Fibroblast of upper back skin (primary cell): Measurements from ENCODE around the gene ITIH1.

ENCODE experiments used
- DNase-seq: peaks from one replicate; pipeline ENCODE4 v3.0.0-alpha.2; 2013

Gene ITIH1

DNA sequence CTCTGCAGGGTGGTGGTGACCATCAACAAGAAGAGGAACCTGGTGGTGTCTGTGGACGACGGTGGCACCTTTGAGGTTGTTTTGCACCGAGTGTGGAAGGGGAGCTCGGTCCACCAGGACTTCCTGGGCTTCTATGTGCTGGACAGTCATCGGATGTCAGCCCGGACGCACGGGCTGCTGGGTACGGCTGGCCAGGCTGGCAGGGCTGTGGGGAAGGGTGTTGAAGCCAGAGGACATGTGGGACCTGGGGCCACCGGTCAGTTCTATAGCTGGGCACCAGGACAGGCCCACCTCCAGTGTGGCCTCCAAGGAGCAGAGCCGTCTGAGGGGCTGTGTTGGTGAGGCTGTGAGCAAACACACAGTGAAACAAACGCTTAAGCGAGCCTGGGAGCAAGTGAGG, 13.3 kb downstream of the ITIH1 start:
- no peak for DNase-seq

DNA sequence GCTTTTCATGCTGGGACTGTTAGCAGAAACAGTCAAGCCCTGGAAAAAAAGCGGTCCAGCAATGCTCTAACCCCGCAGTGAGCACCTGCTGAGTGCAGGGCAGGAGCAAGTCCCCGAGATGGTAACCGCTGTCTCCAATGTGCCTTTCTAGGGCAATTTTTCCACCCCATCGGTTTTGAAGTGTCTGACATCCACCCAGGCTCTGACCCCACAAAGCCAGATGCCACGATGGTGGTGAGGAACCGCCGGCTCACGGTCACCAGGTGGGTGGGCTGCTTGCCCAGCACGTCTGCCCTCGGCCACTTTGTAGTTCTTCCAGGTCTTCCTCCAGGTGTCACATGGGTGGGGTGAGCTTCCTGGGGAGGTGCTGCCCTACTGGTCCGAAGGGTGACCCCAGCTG, 14.0 kb downstream of the ITIH1 start:
- DNase-seq: no peak

DNA sequence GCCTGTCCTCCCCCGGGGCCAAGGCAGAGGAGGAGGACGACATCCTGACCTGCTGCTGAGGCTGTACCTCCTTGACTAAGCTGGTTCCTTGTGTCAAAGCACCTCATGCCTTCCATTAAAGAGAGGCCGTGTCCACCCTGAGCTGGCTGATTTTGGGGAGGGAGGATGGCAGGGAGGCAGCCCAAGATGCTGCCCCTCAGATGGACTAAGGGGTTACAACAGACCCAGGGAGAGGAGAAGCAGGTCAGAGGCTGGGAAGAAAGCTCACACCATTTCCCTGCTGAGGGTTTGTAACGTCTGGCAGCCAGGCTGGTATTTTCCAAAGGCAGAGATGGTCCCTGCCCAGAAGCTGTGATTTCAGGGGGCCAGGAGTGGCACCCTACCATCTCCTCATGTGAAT, 14.5 kb downstream of the ITIH1 start:
- DNase-seq: no peak

DNA sequence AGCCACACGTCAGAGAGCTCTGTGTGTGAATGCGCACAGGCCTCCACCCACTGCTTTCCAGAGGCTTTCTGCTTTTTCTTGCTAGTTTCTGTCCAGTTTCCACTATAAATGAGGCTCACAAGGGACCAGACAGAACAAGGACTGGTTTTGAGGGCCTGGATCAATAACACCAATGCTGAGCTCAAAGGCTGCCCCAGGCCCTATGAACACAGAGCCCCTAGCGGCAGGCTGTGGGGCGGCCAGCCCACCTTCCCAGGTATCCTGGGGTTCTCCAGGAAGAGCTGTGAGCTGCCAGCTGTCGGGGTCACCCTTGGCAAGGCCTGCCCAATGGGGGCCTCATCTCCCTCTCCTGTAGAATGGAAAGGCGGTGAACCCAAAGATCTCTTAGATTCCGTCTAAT, 15.0 kb downstream of the ITIH1 start:
- DNase-seq: no peak

DNA sequence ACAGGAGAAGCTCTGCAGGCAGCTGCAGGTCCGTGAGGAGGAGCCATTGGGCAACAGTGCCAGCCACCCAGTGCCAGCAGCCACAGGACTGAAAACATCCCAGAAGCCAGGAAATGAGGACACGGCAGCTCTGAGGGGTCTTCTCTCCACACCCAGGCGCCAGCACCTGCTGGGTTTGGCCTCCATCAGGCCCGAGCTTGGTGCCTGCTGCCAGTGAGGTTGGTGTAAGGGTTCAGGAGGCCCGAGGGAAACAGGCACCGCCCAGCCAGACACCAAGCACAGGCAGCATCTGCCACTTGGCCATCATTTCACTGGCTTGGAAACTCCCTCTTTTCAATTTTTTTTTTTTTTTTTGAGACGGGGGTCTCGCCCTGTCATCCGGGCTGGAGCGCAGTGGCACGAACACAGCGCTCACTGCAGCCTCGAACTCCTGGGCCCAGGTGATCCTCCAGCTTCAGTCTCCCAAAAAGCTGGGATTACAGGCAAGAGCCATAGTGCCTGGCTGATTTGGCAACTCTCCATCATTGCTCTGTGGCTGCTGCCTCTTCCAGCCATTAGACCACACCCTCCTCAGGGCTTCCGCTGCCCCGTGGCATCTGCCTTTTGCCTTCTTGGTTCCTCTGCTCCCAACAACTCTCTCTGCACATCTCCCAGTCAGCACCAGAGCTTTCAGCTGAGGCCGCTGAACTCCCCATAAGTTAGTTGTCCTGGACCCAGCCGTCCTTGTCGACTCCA, 15.7 kb downstream of the ITIH1 start:
- no peak for DNase-seq

DNA sequence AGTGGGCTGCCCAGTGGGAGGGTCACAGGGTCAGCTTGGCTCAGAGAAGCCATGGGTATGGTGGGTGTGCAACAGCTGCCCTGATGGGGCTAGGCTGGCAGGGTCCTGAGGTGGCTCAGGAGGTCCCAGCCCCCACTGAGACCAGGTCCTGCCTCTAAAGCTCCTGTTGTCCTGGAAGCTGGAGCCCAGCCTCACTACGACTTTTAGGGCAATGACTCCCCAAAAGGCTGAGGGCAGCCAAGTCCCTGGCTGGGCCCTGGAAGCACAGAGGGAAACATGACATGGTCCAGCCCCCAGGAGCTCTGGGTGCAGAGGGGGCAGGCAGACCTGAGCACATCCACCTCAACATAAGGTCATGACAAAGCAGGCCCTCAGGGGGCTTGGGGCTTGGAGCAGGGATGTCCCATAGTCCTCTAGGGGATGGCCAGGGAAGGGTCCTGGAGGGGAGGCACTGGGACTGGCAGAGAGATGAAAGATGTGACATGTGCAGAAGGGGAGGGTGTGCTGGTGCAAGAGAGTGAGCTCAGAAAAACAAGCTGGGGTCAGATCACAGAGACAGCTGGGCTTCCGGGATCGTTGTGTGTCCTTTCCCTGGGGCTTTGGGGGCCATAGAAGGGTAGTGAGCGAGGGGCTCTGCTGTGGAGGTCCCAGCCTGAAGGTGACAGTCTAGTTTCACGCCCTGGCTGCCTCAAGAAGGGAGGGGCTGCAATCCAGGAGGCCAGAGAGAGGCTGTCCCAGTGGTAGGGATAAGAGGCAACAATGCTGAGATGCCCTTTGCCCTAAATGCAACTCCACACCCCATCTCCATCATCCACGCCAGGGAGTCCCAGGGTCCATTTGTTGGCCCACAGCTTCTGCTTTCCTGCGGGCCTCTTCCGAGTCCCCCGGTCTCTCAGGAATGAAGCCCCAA, 16.6 kb downstream of the ITIH1 start:
- DNase-seq: no peak

DNA sequence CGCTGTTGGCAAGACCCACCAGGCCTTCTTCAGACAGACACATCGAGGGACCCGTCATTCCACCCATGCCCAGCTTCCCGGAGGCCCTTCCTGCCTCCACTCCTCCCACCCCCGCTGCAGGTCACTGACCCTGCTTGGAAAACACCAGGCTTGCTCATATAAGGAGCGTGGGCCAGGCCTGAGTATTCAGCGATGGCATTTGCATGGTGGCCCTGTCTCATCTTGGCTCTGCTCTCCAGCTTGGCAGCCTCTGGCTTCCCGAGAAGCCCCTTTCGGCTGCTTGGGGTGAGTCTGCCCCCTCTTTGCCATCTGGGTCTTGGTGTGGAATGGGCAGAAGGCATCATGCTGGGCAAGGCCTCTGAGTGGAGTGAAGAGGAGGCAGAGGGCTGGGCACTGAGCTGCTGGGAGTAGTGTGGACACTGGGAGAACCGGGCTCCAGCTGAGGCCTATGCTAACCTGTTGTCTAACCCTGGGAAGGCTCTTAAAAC, 17.3 kb downstream of the ITIH1 start, which contains the start of gene ITIH3:
ITIH3 (plus strand) TSS at position 185 of the 488 bp plus-strand sequence; CDS start at position 193, 8 bp downstream.
- no peak for DNase-seq

DNA sequence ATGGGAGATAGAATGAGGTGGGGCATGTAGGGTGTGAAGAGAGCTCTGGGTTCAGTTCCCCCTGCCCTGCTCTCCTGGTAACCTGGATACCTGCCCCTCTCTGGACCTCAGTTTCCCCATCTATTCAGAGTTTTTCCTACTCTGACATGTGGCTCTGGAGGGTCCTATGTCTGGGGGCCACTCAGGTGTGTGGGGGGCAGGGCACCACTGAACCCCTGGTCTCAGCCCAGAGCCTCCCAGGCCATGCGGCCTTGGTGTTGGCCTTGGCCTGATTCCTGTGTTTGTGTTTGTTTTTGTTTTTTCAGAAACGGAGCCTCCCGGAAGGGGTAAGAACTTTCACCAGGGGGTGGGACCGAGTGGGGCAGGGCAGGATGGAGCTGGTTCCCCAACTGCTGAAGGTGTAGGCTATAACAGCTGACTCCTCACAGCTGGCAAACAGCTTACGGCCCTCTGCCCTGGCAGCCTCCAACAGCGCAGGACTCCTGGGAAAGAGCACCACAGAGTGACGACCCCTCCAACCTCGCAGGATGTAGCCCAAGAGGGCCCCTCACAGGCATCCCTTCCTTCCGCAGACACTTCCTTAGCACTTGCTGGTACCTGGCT, 18.0 kb downstream of the ITIH1 start:
- DNase-seq: no peak

DNA sequence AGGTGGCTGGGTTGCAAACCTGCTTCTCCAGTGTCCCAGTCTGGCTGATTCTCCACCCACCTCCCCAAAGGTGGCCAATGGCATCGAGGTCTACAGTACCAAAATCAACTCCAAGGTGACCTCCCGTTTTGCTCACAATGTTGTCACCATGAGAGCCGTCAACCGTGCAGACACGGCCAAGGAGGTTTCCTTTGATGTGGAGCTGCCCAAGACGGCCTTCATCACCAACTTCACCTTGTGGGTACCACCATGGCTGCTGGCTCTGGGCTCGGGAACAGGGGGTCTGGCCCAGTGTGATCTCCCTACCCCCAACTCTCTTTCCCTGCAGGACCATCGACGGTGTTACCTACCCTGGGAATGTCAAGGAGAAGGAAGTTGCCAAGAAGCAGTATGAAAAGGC, 19.0 kb downstream of the ITIH1 start:
- DNase-seq: no peak

DNA sequence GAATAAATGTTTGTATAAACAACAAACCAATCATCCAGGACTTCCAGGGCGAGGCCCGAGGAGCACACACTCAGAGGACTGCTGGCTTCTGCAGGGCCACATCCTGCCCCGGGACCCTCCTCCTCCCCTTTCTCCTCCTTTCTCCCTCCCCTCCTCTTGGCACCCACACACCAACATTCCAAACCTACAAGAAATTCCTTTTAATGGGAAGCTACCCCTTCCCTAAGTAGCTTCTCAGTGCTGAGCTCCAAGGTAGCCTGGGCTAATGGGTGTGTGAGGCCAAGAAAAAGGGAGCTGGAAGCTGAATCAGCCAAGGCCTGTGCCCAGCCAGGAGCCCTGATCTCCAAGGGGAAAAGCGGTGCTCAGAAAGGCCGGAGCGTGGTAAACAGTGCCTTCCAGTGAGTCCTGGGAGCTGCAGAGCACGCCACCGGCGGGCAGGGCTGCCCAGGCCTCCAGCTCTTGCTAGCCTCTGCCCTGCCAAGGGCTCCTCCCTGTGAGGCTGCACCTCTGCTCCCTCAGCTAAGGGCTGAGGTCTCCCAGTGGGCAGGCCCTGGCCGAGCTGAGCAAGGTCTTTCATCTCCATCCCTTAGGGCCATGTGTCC, 21.1 kb downstream of the ITIH1 start:
- DNase-seq: peak; percentile 19

DNA sequence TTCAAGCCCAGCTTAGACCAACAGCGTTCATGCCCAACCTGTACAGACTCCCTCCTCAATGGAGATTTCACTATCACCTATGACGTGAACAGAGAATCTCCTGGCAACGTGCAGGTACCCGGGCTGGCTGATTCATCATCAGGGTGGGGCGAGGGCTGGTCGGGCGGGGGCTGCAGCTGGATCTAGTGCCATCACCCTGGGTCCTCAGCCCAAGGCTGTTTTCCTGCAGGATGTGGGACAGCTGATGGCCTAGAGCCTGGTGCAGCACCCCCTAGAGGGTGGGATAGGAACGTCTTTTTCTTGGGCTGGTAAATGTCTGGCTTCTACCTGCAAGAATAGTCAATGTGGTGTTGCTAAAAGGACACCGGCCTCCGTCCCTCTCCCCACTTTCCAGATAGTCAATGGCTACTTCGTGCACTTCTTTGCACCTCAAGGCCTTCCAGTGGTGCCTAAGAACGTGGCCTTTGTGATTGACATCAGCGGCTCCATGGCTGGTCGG, 21.6 kb downstream of the ITIH1 start:
- no peak for DNase-seq

DNA sequence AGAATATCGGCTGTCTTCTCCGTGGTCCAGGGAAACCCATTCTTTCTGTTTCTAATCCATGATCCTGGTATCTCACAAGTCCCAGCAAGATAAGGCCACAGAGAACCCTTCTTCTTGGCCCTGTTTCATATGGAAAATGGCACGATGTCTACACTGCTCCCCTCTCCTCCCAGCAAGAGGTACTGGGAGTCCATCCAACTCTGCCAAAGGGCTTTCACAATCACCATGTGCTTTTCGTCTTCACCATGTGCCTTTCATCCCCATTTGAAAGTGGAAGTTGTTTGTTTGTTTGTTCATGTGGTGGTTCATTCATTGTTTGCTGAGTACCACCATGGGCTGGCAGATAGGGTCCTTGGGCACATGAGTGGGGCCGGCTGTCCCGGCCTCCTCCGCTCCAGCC, 22.7 kb downstream of the ITIH1 start:
- DNase-seq: no peak

DNA sequence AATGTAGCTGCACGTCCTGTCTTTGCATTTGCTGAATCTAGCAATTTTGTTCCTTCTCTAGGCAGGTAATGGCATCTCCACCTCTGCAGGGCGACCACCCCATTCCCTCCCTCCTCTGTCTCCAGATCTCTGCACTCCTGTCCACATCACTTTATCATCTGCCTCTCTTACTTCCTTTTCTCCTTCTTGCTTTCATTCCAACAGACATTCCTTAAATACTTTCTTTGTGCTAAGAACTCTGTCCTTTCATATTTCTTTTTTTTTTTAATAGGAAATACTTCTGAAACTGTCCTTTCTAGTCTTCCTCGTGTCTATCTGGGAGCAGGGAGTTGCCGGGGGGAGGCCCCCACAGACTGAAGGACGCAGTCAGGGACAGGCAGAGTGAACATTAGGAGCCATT, 24.4 kb downstream of the ITIH1 start:
- DNase-seq: peak; percentile 22

DNA sequence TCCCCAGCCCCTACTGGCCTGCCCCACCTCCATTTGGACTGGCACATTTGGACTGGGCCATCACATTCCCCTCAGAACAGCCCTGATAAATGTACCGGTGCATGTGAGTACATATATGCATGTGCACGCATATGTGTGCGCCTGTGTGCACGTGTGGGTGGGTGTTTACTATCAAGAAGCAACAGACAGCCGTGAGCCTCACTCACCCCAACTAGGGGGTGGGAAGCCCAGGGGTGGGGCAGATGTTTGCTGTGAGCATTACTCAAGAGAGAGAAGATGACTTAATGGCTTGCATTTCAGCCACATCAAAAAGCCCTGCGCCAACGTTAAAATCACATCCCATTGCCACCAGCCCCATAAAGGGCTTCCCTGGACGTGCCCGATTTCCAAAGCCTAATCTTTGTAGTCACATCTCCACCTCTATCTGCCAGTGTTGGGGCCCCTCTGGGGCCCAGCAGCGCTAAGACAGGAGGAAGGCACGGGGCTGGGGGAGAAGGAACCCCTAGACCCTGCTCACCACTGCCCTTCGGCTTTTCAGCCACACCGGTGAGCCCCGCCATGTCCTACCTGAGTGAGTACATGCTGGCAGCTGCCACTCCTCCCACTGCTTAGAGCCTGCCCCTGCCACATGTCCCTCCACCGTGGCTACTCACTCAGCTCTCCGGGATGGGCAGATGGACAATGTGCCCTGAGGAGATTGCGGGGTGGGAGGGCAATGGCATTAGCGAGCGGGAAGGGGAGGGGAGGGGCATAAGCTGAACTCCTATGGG, 28.1 kb downstream of the ITIH1 start:
- no peak for DNase-seq

DNA sequence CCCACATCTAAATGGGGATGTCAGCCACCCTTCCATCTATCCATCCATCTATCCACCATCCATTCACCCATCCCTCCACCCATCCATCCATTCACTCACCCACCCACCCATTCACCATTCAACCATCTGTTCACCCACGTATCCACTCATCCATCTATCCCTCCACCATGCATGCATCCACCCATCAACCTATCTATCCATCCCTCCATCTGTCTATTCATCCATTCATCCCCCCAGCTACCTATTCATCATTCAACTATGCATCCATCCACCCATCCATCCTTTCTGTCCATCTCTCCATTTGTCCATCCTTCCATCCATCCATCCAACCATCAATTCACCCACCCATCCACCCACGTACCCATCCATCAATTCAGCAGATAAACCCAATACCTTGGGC, 31.8 kb downstream of the ITIH1 start:
- no peak for DNase-seq

DNA sequence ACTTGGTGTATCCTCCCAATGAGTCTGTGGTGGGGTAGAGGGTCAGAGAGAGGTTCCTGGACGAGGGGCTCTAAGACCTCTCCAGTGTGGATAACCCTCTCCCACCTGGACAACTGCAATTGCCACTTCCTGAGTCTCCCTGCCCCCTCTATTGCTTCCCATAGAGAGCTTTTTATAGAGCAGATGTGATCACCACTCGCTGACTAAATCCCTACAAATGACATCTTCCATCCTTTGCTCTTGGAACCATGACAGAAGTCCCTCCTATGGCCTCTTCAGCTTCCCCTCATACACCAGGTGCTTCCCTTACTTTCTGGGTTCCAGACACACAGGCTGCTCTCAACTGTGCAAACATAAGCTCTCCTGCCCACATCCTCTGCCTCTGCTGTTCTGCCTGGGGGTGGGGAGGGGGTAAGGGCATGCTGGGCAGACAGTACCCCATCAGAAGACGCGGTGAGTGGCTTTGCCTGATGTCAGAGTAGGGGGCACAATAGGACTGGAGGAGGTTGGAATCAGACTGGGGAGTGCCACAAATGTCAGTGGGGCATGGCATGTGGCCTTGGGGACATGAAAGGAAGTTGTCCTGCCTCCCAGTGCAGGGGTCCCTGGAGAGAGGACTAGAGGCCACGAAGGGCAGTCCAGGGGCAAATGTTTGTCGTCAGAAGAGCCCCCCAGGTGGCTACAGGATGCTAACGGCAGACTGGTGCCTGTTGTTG, 32.4 kb downstream of the ITIH1 start:
- DNase-seq: no peak

DNA sequence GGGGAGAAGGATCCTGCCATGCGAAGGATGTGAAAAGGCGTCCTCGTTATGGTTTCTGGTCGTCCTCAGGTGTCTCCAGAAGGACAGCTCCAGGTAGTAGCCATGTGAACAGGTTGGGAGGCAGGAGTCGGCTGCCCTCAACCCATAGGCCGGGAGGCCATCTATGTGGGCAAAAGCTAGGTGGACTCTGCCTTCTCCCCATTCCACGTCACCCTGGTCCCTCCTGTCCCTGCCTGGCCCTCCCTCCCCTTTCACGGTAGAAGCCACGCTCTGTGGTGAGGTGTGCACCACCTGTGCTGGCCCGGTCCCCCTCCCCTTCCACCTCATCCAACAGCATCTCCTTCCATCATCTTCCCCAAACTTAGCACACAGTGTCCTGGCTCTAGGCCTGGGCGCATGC, 33.5 kb downstream of the ITIH1 start:
- no peak for DNase-seq

DNA sequence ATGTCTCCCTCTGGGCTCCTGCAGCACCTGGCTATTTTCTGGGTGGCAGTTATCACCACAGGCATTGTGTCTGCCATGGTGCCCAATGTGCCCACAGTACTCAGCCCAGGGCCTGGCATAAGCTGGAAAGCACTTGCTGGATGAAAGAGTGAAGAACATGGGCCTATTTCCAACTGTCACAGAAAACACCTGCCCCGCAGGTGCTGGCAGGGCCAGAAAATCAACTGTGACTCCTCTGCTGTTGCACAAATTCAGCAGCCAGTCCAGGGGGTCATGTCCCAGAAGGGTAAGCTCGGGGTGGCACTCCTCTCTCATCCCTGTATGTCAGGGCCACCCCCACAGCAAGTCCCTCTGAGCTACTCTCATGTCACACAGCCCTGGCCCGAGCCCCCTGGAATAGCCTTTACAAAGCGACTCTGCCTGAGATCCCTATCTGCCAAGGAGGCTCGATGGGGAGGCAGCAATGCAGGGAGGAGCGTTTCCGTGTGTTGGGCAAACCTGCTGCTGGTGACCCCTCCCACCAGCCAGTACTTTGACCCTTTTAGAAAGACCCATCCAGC, 34.1 kb downstream of the ITIH1 start:
- DNase-seq: no peak

DNA sequence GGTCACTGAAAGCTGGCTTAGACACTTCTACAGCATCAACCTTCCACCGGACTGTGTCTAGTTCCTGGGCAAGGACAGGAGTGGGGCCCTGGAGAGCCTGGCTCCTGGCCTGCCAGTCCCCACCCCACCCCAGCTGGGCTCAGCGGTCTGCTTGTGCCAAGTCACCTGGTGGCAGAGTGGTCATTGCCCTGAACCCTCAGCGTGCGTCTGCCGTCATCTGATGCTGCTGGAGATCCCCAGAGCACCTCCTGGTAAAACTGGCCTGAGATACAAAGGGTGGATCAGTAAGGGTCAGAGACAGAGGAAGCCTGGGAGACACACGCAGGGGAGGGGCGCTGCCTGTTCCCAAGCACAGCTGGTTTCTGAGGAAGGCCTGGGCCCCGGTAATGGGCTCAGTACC, 36.4 kb downstream of the ITIH1 start:
- no peak for DNase-seq

DNA sequence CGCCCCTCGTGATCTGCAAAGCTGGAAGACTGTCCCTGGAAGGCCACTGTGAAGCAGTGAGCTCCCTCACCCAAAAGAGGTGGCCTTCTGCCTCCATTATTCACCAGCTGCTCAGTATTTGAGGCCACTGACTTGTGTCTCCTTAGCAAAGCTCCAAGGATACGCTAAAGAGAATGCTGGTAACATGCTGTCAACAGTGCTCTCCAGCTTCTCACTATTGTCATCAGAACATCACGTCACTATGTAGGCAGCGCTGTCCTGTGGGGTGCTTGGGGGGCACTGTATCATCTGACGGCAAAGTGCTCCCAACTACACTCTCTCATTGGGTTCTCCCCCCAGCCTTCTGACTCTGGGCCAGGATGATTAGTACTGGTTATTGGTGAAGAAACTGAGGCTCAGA, 38.8 kb downstream of the ITIH1 start:
- DNase-seq: no peak

DNA sequence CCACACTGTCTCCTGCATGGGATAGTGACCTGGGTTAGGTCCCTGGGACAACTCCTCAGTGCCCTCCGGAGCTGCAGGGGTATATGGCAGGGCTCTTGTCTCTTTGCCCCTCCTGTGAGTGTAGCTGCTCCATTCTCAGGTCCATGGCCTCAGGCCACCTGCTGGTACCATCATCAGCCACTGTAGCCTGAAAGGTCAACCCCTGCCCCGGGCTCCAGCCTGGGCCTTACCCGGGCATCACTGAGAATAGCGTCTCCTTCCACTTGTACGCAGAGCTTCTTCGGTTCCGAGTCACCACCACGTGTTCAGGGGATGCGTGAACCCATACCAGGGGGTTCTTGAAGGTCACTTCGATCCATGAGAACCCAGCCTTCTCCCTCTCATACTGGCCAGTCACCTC, 39.3 kb downstream of the ITIH1 start:
- DNase-seq: no peak
